Measurements from ENCODE around the gene OR9A2.

Gene OR9A2

GRCh38 chr7:143042159-143042789 is 15.3 kb upstream of the OR9A2 start:
- H3K27me3 Mint-ChIP-seq, result peaks cover 11% of the 10 kb centered on the region
- H3K9me3 Mint-ChIP-seq, result no peaks in the 10 kb centered on the region
- ATAC-seq, result no peak
- DNase-seq, result no peak
- no peak overlapping the region for H3K27ac Mint-ChIP-seq
- no peak overlapping the region for H3K4me3 Mint-ChIP-seq
- H3K4me1 Mint-ChIP-seq, result no peaks in the 10 kb centered on the region

- H3K4me3 Mint-ChIP-seq, result no peak overlapping the region
- ATAC-seq, result no peak
- peaks cover 11% of the 10 kb centered on the region for H3K27me3 Mint-ChIP-seq
- no peaks in the 10 kb centered on the region for H3K9me3 Mint-ChIP-seq
- no peak overlapping the region for H3K27ac Mint-ChIP-seq
- no peaks in the 10 kb centered on the region for H3K4me1 Mint-ChIP-seq
- DNase-seq, result no peak
Observed at GRCh38 chr7:143041346-143041745, 14.4 kb upstream of the OR9A2 start.

GRCh38 chr7:143040209-143040715 is 13.3 kb upstream of the OR9A2 start:
- ATAC-seq (no peak), DNase-seq (no peak)
- no peak overlapping the region for H3K4me3 Mint-ChIP-seq
- peaks cover under 1% of the 10 kb centered on the region in 2 donors for H3K9me3 Mint-ChIP-seq
- H3K27me3 Mint-ChIP-seq, result peaks cover 11% of the 10 kb centered on the region
- H3K4me1 Mint-ChIP-seq, result no peaks in the 10 kb centered on the region
- no peak overlapping the region for H3K27ac Mint-ChIP-seq

- H3K4me3 Mint-ChIP-seq, result no peak overlapping the region
- H3K4me1 Mint-ChIP-seq, result no peaks in the 10 kb centered on the region
- ATAC-seq, result no peak
- no peak overlapping the region for H3K27ac Mint-ChIP-seq
- H3K27me3 Mint-ChIP-seq, result peaks cover 25% of the 10 kb centered on the region
- no peak for DNase-seq
- H3K9me3 Mint-ChIP-seq, result peaks cover 10 to 15% of the 10 kb centered on the region in 2 donors
Observed at GRCh38 chr7:143038635-143039034, 11.7 kb upstream of the OR9A2 start.

- Mint-ChIP-seq H3K27ac (no peak overlapping the region), H3K4me1 (no peaks in the 10 kb centered on the region), H3K27me3 (peaks cover 15% of the 10 kb centered on the region), H3K9me3 (no peaks in the 10 kb centered on the region), H3K4me3 (no peak overlapping the region)
- DNase-seq (no peak), ATAC-seq (no peak)
Observed at GRCh38 chr7:143027683-143028082, 751 bp upstream of the OR9A2 start.

GRCh38 chr7:143025371-143025770 is 1.6 kb downstream of the OR9A2 start:
- DNase-seq (no peak), ATAC-seq (no peak)
- Mint-ChIP-seq H3K4me1 (no peaks in the 10 kb centered on the region), H3K9me3 (no peaks in the 10 kb centered on the region), H3K27me3 (peaks cover 15% of the 10 kb centered on the region), H3K27ac (no peak overlapping the region), H3K4me3 (no peak overlapping the region)

GRCh38 chr7:143023047-143023446 is 3.9 kb downstream of the OR9A2 start:
- peaks cover 23% of the 10 kb centered on the region for H3K27me3 Mint-ChIP-seq
- H3K9me3 Mint-ChIP-seq, result peaks cover 5 to 7% of the 10 kb centered on the region in 2 donors
- no peak for ATAC-seq
- H3K4me3 Mint-ChIP-seq, result no peak overlapping the region
- H3K4me1 Mint-ChIP-seq, result no peaks in the 10 kb centered on the region
- DNase-seq, result no peak
- H3K27ac Mint-ChIP-seq, result no peak overlapping the region

- ATAC-seq (no peak), DNase-seq (no peak)
- Mint-ChIP-seq H3K9me3 (peaks cover 5 to 7% of the 10 kb centered on the region in 2 donors), H3K4me1 (no peaks in the 10 kb centered on the region), H3K27ac (peak overlapping the region in 1 of 2 donors; percentile 46), H3K27me3 (peaks cover 20% of the 10 kb centered on the region), H3K4me3 (no peak overlapping the region)
Observed at GRCh38 chr7:143018931-143019330, 8.0 kb downstream of the OR9A2 start.

GRCh38 chr7:143016996-143017395 is 9.9 kb downstream of the OR9A2 start:
- Mint-ChIP-seq H3K9me3 (peaks cover 5 to 7% of the 10 kb centered on the region in 2 donors), H3K27ac (no peak overlapping the region), H3K4me1 (no peaks in the 10 kb centered on the region), H3K27me3 (peaks cover 20% of the 10 kb centered on the region), H3K4me3 (no peak overlapping the region)
- DNase-seq (no peak), ATAC-seq (no peak)

GRCh38 chr7:143015926-143016490 is 10.9 kb downstream of the OR9A2 start:
- H3K4me1 Mint-ChIP-seq, result no peaks in the 10 kb centered on the region
- H3K27ac Mint-ChIP-seq, result no peak overlapping the region
- ATAC-seq (no peak), DNase-seq (no peak)
- no peak overlapping the region for H3K4me3 Mint-ChIP-seq
- peaks cover 20% of the 10 kb centered on the region for H3K27me3 Mint-ChIP-seq
- peaks cover 5 to 7% of the 10 kb centered on the region in 2 donors for H3K9me3 Mint-ChIP-seq

GRCh38 chr7:143015084-143015483 is 11.8 kb downstream of the OR9A2 start:
- H3K27ac Mint-ChIP-seq, result no peak overlapping the region
- peaks cover 5 to 7% of the 10 kb centered on the region in 2 donors for H3K9me3 Mint-ChIP-seq
- H3K4me3 Mint-ChIP-seq, result no peak overlapping the region
- no peaks in the 10 kb centered on the region for H3K4me1 Mint-ChIP-seq
- no peak for DNase-seq
- peaks cover 20% of the 10 kb centered on the region for H3K27me3 Mint-ChIP-seq
- ATAC-seq, result no peak

- H3K4me3 Mint-ChIP-seq, result no peak overlapping the region
- H3K27me3 Mint-ChIP-seq, result peaks cover 12% of the 10 kb centered on the region
- H3K4me1 Mint-ChIP-seq, result no peaks in the 10 kb centered on the region
- ATAC-seq (no peak), DNase-seq (no peak)
- H3K27ac Mint-ChIP-seq, result no peak overlapping the region
- no peaks in the 10 kb centered on the region for H3K9me3 Mint-ChIP-seq
Observed at GRCh38 chr7:143013893-143014292, 13.0 kb downstream of the OR9A2 start.

- Mint-ChIP-seq H3K4me1 (no peaks in the 10 kb centered on the region), H3K27ac (no peak overlapping the region), H3K4me3 (no peak overlapping the region), H3K27me3 (peaks cover 12% of the 10 kb centered on the region), H3K9me3 (no peaks in the 10 kb centered on the region)
- ATAC-seq (no peak), DNase-seq (no peak)
Observed at GRCh38 chr7:143013473-143013872, 13.5 kb downstream of the OR9A2 start.

- Mint-ChIP-seq H3K27me3 (peaks cover 20% of the 10 kb centered on the region), H3K4me1 (no peaks in the 10 kb centered on the region), H3K9me3 (no peaks in the 10 kb centered on the region), H3K4me3 (no peak overlapping the region), H3K27ac (no peak overlapping the region)
- DNase-seq (no peak), ATAC-seq (no peak)
Observed at GRCh38 chr7:143012409-143012808, 14.5 kb downstream of the OR9A2 start.

- no peaks in the 10 kb centered on the region for H3K9me3 Mint-ChIP-seq
- no peaks in the 10 kb centered on the region for H3K4me1 Mint-ChIP-seq
Observed at GRCh38 chr7:143012001-143012400, 14.9 kb downstream of the OR9A2 start.

GRCh38 chr7:143008007-143008901 is 18.7 kb downstream of the OR9A2 start:
- Mint-ChIP-seq H3K27me3 (peaks cover 8% of the 10 kb centered on the region), H3K4me1 (peaks cover 3% of the 10 kb centered on the region), H3K9me3 (no peaks in the 10 kb centered on the region), H3K4me3 (no peak overlapping the region), H3K27ac (peak overlapping the region in 1 of 2 donors; percentile 13)
- ATAC-seq, result peak; percentile 87
- DNase-seq, result peak; percentile 76 to 79

More at GRCh38 chr7:143012001-143012400, 14.9 kb downstream of the OR9A2 start:
- DNase-seq (no peak), ATAC-seq (no peak)
- peaks cover 20% of the 10 kb centered on the region for H3K27me3 Mint-ChIP-seq
- no peak overlapping the region for H3K27ac Mint-ChIP-seq
- no peak overlapping the region for H3K4me3 Mint-ChIP-seq
